NCI-H1105 treated with DMSO at 0.1 percent for 48 hours (cell line): Measurements from ENCODE around the gene PIK3R6.

ENCODE experiments used
- DNase-seq: peaks from one replicate; lab custom pipeline; 2025; lab: John Stamatoyannopoulos, UW

PIK3R6 gene, protein sequence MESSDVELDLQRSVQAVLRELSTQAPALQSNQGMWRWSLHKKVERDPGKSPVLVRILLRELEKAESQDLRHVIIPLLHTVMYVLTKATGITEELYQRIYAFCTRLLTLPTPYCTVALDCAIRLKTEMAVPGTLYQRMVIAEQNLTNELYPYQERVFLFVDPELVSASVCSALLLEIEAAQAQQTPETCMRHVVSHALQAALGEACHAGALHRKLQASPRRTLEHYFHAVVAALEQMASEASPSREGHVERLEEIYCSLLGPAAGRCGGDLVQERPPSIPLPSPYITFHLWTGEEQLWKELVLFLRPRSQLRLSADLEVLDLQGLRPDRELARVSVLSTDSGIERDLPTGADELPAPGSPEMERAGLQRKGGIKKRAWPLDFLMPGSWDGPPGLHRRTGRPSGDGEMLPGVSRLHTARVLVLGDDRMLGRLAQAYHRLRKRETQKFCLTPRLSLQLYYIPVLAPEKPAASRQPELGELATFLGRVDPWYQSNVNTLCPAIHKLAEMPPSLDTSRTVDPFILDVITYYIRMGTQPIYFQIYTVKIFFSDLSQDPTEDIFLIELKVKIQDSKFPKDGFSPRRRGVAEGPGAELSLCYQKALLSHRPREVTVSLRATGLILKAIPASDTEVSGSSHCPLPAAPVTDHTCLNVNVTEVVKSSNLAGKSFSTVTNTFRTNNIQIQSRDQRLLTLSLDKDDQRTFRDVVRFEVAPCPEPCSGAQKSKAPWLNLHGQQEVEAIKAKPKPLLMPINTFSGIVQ

DNA sequence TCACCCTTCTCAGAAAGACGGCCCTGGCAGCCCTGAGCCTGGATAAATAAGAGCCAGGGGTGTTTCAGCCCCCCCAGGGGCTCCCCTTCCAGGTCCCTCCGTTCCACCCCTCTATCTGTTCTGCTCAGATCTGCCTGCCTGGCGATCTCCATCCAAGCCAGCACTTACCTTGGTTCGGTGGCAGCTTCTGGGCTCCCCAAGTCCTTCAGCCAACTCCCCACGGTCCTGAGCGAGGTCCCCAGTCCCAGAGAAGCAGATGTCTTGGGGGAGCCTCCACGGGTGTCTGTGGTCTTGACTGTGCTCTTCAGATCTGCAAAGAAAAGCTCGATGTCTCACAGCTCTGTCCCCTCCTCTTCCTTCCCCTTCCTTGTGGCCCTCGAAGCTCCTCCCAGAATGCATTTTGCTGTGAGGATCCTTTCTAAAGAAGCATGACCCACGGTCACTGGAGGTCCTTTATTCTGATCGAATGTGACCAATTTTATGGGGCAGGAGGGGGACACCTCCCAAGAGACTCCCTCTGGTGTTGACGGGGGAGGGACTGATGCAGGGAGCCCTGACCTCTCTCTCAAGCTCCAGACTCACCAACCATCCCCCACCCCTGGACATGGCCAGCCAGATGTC is at the start of gene PIK3R6:
Gene PIK3R6 (minus strand): TSS at position 314 of the 621 bp plus-strand sequence. CDS start 17,880 bp downstream, outside the sequence.
- no peak for DNase-seq

DNA sequence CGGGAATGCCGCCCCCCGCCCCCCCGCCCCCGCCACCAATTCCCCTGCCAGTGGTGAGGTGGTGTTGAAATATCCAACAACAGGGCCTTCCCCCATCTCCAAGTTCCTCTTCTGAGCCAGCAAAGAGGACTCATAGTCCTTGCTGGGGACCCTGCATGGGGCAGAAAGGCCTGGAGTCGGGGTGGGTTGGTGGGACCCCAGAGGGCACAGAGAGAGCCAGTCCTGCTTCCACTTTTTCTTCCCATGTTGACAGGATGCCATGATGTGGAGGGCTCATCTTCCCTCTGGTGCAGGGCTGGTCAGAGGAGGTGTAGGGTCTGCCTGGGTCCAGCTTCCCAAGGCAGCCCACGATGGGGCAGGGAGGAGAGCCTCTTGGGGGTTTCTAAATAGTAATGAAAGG is 49.0 kb upstream of the PIK3R6 start:
- DNase-seq, result no peak

DNA sequence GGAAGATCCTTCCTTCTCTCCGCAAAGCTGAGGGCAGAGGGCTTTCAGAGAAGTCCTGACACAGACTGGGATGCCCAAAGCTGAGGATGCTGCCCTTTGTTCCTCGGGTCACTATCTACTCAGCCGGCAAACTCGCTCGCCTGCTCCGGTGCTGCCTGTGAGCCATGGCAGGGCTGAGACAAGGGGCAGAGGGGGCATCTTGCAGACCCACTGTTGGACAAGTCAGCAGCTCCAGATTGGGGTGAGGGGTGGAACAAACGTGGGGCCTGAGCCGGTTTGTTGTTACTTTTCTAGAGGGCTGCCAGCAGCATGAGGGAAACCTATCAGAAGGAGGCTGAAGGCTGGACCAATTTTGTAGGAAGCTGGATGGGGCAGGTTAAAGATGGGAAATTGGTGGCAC is 47.1 kb upstream of the PIK3R6 start:
- no peak for DNase-seq

- DNase-seq, result no peak
These were observed 46.4 kb upstream of the PIK3R6 start for GRCh38 chr17:8913879-8914278.

- no peak for DNase-seq
These were observed 45.6 kb upstream of the PIK3R6 start for GRCh38 chr17:8913091-8913490.

DNA sequence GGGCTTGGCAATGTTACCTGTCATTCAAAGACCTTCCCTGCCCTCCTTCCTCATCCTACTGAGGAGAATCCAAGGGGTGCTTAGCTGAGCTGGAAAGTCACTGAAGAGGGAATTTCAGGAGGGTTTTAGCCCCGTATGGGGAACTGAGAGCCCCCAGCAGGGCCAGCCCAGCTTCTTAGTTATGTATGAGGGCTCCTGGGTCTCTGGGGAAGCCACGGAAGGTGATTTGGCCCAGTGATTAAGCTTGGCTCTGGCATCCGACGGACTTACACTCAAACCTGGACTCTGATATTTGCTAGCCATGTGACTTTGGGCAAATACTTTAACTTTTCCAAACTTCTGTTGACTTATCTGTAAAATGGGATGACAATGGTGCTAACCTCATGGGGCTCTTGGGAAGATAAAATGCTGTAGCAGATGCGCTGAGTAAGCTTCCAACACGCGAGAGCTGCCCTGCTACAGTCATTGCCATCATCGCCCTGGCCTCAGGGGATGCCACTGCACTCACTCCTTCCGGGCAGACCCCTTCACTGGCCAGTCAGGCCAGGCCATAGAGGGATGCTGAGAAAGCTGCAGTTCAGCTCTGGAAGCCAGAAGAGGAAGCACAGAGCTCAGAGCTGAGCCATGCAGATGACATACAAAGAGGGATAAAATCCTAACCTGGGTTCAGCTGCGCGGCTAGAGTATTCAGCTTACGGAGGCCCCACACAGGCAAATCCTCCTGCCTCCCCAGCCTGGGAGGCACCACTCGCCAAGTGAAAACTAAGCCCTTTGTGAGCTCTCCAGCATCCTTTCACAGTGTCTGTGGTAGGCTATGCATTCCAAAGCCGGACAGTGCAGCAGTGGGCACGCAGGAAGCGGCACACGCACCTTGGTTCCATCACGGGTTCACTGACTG is 44.9 kb upstream of the PIK3R6 start:
- DNase-seq, result no peak

DNA sequence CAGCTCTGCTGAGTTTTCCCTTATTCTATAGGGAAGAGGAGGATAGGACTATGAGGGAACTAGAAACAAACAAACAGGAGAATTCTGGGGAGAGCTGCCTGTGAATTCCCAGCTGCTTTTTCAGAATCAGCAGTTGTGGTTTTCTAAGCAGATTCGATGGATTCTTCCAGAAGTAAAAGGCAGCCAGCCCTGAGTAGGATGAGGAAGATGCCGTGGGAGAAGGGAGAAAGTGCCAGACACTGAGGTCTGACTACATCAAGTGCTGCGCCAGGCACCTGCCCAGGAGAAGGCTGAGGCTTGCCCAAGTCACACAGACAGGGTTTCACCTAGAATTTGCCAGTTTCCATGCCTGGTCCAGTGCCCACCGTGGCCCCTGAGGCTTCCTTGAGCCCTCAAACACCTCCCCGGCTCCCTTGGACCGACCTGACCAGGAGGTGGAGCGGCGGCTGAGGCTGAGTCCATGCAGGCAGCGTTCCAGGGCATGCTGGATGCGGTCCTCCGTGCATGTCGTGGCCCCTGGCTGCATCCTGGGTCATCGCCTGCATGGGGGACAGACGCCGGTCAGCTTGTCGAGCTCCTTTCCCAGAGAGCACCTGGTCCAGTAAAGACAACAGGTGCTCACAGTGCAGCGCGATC is 43.6 kb upstream of the PIK3R6 start:
- DNase-seq, result no peak

GRCh38 chr17:8909586-8910270 is 42.3 kb upstream of the PIK3R6 start:
- DNase-seq, result no peak

GRCh38 chr17:8905331-8905730 is 37.9 kb upstream of the PIK3R6 start:
- no peak for DNase-seq

- DNase-seq, result no peak
These were observed 37.2 kb upstream of the PIK3R6 start for GRCh38 chr17:8904686-8905085.

GRCh38 chr17:8904201-8904600 is 36.7 kb upstream of the PIK3R6 start:
- DNase-seq, result no peak

DNA sequence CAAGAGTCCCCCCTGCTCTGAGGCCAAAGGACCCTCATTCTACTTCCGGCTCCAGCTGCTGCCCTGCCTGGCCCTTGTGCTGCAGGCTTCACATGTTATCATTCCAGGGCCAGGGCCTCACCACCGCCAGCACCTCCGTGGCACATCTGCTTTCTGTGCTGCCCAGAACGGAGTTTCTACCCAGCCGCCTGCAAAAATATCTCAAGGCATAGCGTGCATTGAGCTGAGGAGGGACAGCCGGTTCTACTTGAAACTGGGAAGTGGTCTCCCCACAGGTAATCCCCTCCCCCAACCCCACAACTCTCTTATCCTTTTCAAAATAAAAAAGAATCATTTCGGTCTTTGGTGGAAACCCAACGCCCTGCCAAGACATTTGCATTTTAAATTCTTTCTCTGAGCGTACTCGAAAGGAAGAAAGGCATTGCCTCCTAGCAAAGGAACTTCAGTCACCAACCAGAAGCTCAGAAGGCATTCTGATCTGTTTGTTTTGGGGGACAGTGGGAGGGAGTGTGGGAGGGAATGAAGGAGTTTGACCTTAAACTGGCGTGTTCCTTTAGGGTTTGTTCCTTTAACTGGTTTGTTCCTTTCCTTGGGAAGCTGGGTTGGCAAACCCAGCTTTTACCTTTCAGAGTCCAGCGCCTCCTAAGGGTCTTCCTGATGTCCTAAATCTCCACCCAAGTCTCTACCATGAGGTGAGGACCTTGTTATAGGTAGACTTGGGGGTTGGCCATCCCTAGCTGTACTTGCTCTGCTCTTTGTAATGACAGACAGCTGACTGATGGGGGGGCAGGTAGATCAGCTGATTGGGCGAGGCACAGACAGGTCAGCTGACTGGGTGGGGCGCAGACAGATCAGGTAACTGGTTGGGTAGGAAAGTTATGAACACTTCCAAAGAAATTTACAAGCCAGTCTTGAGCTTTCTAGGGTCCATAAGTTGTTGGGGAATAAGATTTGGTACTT is 33.4 kb upstream of the PIK3R6 start:
- DNase-seq, result no peak

DNA sequence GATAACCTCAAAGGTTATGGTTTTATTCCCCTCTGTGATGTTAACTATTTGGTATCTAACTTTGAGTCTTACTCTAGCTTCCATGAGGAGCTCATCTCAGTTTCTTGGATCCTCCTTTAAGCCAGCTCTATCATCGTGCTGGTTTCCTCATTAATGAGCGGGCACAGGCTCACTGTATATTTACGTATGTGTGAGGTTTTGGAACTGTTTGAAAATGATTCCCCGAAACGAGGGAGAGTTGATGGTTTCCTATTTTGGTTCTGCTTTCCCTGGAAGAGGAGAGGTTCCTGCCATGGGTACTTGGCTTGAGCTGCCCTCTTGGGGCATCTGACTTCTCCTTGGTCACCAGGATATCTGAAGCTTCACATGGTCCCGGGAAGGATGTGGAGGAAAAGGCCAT is 32.7 kb upstream of the PIK3R6 start:
- no peak for DNase-seq

- DNase-seq, result no peak
These were observed 31.2 kb upstream of the PIK3R6 start for GRCh38 chr17:8898636-8899035.

GRCh38 chr17:8898126-8898525 is 30.7 kb upstream of the PIK3R6 start:
- DNase-seq, result no peak

DNA sequence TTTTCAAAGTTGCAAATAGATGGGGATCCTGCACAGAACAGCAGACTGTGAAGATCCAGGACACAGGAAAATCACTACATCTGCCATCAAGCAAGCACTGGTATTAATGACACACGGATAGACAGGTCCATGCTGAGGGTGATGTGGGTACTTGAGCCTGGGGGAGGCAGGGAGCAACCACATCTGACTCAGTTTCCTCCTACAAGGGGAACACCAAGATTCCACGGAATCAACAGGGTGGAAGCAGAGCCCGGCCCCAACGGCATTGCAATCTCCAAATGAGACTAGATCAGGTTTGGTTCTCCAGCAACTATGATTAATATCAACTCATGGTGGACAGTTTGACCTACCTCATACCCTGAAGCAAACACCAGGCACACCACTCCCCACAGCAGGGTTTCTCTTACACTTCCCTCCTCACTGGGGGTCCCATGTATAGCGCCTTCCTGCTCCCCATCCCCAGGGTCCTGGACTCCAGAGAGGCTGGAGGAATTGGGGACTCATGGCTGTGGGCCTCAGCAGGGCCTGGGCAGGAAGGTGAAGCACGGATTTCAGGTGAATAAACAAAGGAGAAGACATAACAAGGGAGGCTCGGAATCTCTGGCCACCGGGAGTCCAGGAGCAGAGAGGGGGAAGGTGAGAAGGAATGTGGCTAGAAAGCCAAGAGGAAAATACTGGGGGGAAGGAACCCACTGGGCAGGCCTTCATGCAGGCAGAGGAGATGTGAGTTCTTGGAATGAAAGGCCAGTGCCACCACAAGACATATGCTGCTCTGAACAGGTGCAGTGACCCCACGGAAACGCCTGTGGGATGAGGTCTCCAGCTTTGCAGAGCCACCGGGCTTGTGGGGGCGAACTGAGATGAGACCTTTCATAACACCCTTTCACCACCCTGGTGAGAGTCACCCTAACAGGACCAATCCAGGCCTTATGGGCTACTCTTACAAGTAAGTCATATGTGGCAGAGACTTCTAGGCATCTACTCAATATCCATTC is 29.5 kb upstream of the PIK3R6 start:
- DNase-seq, result no peak

DNA sequence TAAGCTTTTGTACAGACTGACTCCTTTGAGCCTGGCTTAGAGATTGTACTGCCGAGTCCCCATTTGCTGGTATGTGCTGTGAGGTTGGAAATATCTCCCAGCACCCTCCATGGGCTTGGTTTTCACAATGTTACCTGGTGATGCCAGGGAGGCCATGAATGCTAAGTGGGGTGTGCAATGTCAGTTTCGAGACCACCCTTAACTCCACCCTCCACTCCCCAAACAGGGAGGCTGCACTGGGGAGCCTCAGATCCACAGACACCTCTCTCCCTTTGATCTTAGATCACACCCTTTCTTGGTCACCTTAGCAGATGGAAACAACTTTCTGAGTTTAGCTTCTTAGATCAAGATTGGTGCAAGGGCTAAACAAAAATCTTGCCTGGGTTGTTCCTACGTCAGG is 28.6 kb upstream of the PIK3R6 start:
- no peak for DNase-seq
